Measurements from ENCODE around the gene ZDHHC6. TPM values are rescaled to one million over a fixed set of nuclear protein-coding genes. Genes with fewer than 3 reads are reported as not detected.

Gene ZDHHC6
- total and polyA plus RNA-seq, 10 of the 15 experiments (the other 5 are each of a cell fraction or from before 2014, with no cell fraction given): 23.8 to 59.4 (median 35.6) TPM

DNA sequence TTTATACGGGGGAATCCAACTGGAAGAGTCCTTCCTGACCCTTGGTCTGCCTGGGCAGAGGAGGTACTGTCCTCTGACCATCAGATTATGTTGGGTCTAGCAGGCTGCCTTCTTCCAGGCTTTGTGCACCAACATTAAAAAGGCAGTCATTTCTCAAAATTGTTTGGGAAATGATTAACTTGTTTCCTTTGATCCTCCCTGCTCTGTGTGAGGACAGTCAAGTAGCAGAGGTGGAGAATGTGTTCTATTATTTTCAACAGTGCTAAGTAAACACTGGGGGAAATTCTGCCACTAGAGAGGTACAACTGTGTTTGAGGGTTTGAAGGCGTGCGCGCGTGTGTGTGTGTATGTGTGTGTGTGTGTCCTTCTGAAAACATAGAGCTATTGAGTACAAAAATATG lies 52.2 kb downstream of the ZDHHC6 start:
- in situ Hi-C loops (cut with MboI) (no loop called here), intact Hi-C loops (cut with micrococcal nuclease; ENCODE audit: unreplicated experiment) (no loop called here)
- Histone ChIP-seq H3K9me3 (replicated peaks; ENCODE audit: control insufficient read depth, insufficient read depth, low read length) (no peaks in the 10 kb centered on the region), H4K20me1 (ENCODE audit: control insufficient read depth, insufficient read depth) (no peaks in the 10 kb centered on the region), H3K4me3 (no peak overlapping the region), H2AFZ (ENCODE audit: control insufficient read depth, low read depth, low read length) (no peak overlapping the region), H3K4me1 (ENCODE audit: control insufficient read depth, insufficient read depth, low read length) (peaks cover 6% of the 10 kb centered on the region), H3K27ac (ENCODE audit: control insufficient read depth, insufficient read depth) (no peak overlapping the region), H3K27me3 (replicated peaks in 1 of 2; ENCODE audit: control insufficient read depth in 2 of 2, insufficient read depth in 2 of 2, low read length in 1 of 2) (no peaks in the 10 kb centered on the region), H3K79me2 (ENCODE audit: control insufficient read depth, insufficient read depth, low read length) (peaks cover 8% of the 10 kb centered on the region), H3K36me3 (ENCODE audit: control insufficient read depth in 2 of 2, insufficient read depth in 2 of 2, low read length in 1 of 2) (peaks cover 3 to 13% of the 10 kb centered on the region in 2 experiments), H3K9ac (ENCODE audit: control insufficient read depth, insufficient read depth, low read length) (no peak overlapping the region), H3K4me2 (ENCODE audit: control insufficient read depth, insufficient read depth) (no peak overlapping the region)
- BruUV-seq (replicated peaks): no TSS peak
- ChIA-PET POLR2A (no interaction called here), SMC1A (ENCODE audit: uncharacterized antibody, unreplicated experiment) (interaction anchor here (0.8 to 1.0 kb wide), 3 partner anchors 11 to 26 kb away, joined by 3 read pairs; partner anchors contain the start of gene ACSL5), CTCF (interaction anchor here (0.6 to 0.9 kb wide), 2 partner anchors 31 to 41 kb away, joined by 3 read pairs; no protein-coding TSS in a partner anchor), RAD21 (ENCODE audit: unreplicated experiment) (no interaction called here)
- no peak for DNase-seq (ENCODE audit: low read depth, low spot score)
- TF ChIP-seq KDM1A (IDR thresholded peaks at IDR 0.05; ENCODE audit: borderline replicate concordance): no peak
- TF ChIP-seq, protein P1, sequence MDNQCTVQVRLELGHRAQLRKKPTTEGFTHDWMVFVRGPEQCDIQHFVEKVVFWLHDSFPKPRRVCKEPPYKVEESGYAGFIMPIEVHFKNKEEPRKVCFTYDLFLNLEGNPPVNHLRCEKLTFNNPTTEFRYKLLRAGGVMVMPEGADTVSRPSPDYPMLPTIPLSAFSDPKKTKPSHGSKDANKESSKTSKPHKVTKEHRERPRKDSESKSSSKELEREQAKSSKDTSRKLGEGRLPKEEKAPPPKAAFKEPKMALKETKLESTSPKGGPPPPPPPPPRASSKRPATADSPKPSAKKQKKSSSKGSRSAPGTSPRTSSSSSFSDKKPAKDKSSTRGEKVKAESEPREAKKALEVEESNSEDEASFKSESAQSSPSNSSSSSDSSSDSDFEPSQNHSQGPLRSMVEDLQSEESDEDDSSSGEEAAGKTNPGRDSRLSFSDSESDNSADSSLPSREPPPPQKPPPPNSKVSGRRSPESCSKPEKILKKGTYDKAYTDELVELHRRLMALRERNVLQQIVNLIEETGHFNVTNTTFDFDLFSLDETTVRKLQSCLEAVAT (IDR thresholded peaks at IDR 0.05): peak; percentile 29; the same call in 1 of the 2 replicates
- no peak for FAIRE-seq
- 99% methylated on average over 5 of the region's 5 CpGs for WGBS (ENCODE audit: insufficient coverage, insufficient replicate concordance, low lambda C conversion rate, missing lambda C conversion rate)
- peak; percentile 52 for ATAC-seq

DNA sequence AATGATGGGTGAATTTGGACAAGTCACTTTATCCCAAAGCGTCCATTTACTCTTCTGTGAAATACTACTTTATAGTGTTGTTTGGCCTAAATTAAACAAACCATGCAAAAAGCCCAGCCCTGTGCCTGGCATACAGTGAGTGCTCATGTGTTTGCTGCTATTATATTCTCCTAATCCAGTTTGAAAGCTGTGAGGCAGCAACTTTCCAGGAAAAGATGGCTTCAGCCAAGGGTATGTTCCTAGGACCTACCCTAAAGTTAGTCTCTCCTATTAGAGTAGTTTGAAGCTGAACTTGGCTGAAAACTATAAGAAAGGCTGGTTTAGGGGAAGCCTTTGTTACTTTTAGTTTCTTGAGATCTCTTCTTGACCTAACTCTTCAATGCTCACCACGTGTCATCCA lies 52.9 kb downstream of the ZDHHC6 start:
- RAD21 ChIA-PET (ENCODE audit: unreplicated experiment): no interaction called here
- POLR2A ChIA-PET: no interaction called here
- Histone ChIP-seq H4K20me1 (ENCODE audit: control insufficient read depth, insufficient read depth) (no peaks in the 10 kb centered on the region), H3K9ac (ENCODE audit: control insufficient read depth, insufficient read depth, low read length) (no peak overlapping the region), H3K4me1 (ENCODE audit: control insufficient read depth, insufficient read depth, low read length) (peaks cover 9% of the 10 kb centered on the region), H2AFZ (ENCODE audit: control insufficient read depth, low read depth, low read length) (no peak overlapping the region), H3K9me3 (replicated peaks; ENCODE audit: control insufficient read depth, insufficient read depth, low read length) (no peaks in the 10 kb centered on the region), H3K4me2 (ENCODE audit: control insufficient read depth, insufficient read depth) (no peak overlapping the region), H3K27ac (ENCODE audit: control insufficient read depth, insufficient read depth) (no peak overlapping the region), H3K27me3 (replicated peaks in 1 of 2; ENCODE audit: control insufficient read depth in 2 of 2, insufficient read depth in 2 of 2, low read length in 1 of 2) (no peaks in the 10 kb centered on the region), H3K4me3 (no peak overlapping the region), H3K79me2 (ENCODE audit: control insufficient read depth, insufficient read depth, low read length) (peaks cover 11% of the 10 kb centered on the region), H3K36me3 (ENCODE audit: control insufficient read depth in 2 of 2, insufficient read depth in 2 of 2, low read length in 1 of 2) (peaks cover 3 to 13% of the 10 kb centered on the region in 2 experiments)
- intact Hi-C loops (cut with micrococcal nuclease; ENCODE audit: unreplicated experiment) (no loop called here), in situ Hi-C loops (cut with MboI) (no loop called here)
- SMC1A ChIA-PET (ENCODE audit: uncharacterized antibody, unreplicated experiment): no interaction called here
- CTCF ChIA-PET: interaction anchor here (1.0 kb wide), 1 partner anchor 20 kb away, joined by 3 read pairs; the partner anchor contains the start of gene ACSL5
- no peak for ATAC-seq
- no peak for DNase-seq (ENCODE audit: low read depth, low spot score)
- no TSS peak for BruUV-seq (replicated peaks)
- WGBS (ENCODE audit: insufficient coverage, insufficient replicate concordance, low lambda C conversion rate, missing lambda C conversion rate): 100% methylated on average over 2 of the region's 2 CpGs
- no peak for FAIRE-seq
- TF ChIP-seq LARP7 (IDR thresholded peaks at IDR 0.05): no peak
- TF ChIP-seq KDM1A (IDR thresholded peaks at IDR 0.05; ENCODE audit: borderline replicate concordance): no peak
- TF ChIP-seq NR2C2 (IDR thresholded peaks at IDR 0.05; ENCODE audit: borderline replicate concordance, control insufficient read depth, insufficient read length, low read depth): no peak
- TF ChIP-seq SRF (IDR thresholded peaks at IDR 0.05; ENCODE audit: low read depth in 2 of 2, low read length in 2 of 2): no peak
- no peak for TF ChIP-seq SMC3 (IDR thresholded peaks at IDR 0.05; ENCODE audit: borderline replicate concordance, low read length)
- TF ChIP-seq SIN3A (IDR thresholded peaks at IDR 0.05; ENCODE audit: low read depth, low read length): no peak
- no peak for TF ChIP-seq RAD21 (IDR thresholded peaks at IDR 0.05; ENCODE audit: insufficient read depth, low read depth, low read length)
- TF ChIP-seq, protein P2, sequence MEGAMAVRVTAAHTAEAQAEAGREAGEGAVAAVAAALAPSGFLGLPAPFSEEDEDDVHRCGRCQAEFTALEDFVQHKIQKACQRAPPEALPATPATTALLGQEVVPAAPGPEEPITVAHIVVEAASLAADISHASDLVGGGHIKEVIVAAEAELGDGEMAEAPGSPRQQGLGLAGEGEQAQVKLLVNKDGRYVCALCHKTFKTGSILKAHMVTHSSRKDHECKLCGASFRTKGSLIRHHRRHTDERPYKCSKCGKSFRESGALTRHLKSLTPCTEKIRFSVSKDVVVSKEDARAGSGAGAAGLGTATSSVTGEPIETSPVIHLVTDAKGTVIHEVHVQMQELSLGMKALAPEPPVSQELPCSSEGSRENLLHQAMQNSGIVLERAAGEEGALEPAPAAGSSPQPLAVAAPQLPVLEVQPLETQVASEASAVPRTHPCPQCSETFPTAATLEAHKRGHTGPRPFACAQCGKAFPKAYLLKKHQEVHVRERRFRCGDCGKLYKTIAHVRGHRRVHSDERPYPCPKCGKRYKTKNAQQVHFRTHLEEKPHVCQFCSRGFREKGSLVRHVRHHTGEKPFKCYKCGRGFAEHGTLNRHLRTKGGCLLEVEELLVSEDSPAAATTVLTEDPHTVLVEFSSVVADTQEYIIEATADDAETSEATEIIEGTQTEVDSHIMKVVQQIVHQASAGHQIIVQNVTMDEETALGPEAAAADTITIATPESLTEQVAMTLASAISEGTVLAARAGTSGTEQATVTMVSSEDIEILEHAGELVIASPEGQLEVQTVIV (IDR thresholded peaks at IDR 0.05; ENCODE audit: borderline replicate concordance, partially characterized antibody): no peak
- TF ChIP-seq RFX5 (IDR thresholded peaks at IDR 0.05; ENCODE audit: low read depth, low read length): no peak
- TF ChIP-seq RCOR1 (conservative IDR thresholded peaks at IDR 0.05; ENCODE audit: low read depth, low read length): no peak
- TF ChIP-seq WRNIP1 (IDR thresholded peaks at IDR 0.05; ENCODE audit: borderline replicate concordance, low read depth, low read length): no peak
